Lower lobe of right lung (tissue), 2 donors: ENCODE data around the gene BNC2. TPM values are rescaled to one million over a fixed set of nuclear protein-coding genes. Genes with fewer than 3 reads are reported as not detected.

ENCODE experiments used
- ATAC-seq, 2 donors: fragments of 200-7000 bp; cut with Tn5 transposase; one replicate each; pipeline ENCODE4 v1.9.1; 2020 to 2022; ENCODE audit warnings: mild to moderate bottlenecking in 2 of 2, moderate library complexity in 2 of 2
- DNase-seq: peaks from one replicate; pipeline ENCODE4 v3.0.0-alpha.2; 2020
- H3K27ac ChIP-seq: fragments of 200-600 bp; one replicate; pipeline ENCODE4 v1.8.0; 2022
- H3K27me3 ChIP-seq: fragments of 200-600 bp; one replicate; pipeline ENCODE4 v1.8.0; 2022; ENCODE audit warnings: low read depth
- H3K36me3 ChIP-seq: fragments of 200-600 bp; one replicate; pipeline ENCODE4 v1.8.0; 2022; ENCODE audit warnings: mild to moderate bottlenecking
- H3K4me1 ChIP-seq: fragments of 200-600 bp; one replicate; pipeline ENCODE4 v1.8.0; 2022
- H3K4me3 ChIP-seq: fragments of 200-600 bp; one replicate; pipeline ENCODE4 v1.8.0; 2022; ENCODE audit warnings: mild to moderate bottlenecking
- H3K9me3 ChIP-seq: fragments of 200-600 bp; one replicate; pipeline ENCODE4 v1.8.0; 2022
- CTCF ChIP-seq: fragments of 200-600 bp; IDR thresholded peaks from one replicate; pipeline ENCODE4 v1.8.0; 2022; ENCODE audit warnings: antibody characterized with exemption, mild to moderate bottlenecking
- intact Hi-C: fragments of 100-400 bp; cut with DNase I; formaldehyde crosslinking; loops from one replicate; pipeline ENCODE4 v1.11.0; 2022
- total RNA-seq: library from RNA; stranded (reverse); fragmentation: NEBNext Ultra II Directional; extraction: Animal tissue kit (Norgen Biotek cat#: 25700); gene quantifications from one replicate; pipeline ENCODE4 v1.2.1, GENCODE V29; 2021
- donor health status: DM: no; HTN: yes; CAD: no; lungs with severe emphysema.

Gene BNC2
- total RNA-seq, 1 donor from 2014 or later, result 15.0 TPM

DNA sequence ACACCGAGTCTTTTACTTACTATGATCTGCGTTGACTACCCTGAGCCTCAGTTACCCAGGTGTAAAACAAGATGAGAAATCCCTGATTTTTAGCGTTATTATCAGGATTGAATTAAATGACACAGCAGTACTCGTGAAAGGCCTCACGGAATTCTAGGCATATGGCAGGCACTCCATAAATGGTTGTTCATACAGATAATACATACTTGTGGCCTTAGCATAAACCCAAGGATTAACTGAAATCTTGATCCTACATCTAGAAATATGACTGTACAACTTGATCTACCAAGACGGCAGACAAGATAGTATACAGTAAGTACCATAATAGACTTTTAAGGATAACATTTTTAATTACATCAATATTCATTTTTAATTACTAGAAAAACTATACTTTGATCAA lies 409.8 kb downstream of the BNC2 start:
- Histone ChIP-seq H3K4me1 (no peaks in the 10 kb centered on the region), H3K27me3 (no peaks in the 10 kb centered on the region), H3K36me3 (no peaks in the 10 kb centered on the region), H3K4me3 (no peak overlapping the region), H3K27ac (no peak overlapping the region), H3K9me3 (no peaks in the 10 kb centered on the region)
- intact Hi-C loops, result no loop called here
- no peak for TF ChIP-seq CTCF
- DNase-seq (no peak), ATAC-seq (no peak)

DNA sequence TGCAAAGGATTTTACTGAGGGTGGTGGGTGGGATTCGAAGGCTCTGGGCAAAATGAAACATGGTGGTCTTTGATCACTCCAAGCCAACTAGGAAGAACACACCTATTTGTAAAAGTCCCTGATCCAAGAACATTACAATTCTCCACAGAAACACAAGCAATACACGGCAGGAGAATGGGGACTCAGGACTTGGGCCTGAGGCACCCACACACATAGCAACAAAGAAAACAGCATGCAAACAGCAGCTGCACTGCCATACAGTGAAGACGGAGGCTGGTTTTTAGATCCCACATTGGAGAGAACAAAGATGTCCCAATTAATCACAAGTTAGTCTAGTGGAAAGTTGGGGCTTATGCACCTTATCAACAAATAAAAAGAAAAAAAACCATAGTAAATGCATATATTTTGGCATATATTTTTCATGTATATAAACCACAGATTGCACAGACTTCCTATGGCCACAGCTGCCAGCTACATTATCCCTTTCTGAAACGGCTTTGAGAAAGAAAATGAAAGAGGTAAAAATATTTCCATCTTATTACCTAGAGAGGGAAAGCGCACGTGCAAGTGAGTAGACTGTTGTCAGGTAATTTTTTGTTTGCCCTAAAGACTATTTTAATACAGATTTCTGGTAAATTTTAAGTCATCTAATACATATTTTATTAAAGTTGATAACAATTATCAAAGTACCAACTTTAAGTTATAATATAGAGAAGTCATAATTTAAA lies 410.9 kb downstream of the BNC2 start:
- H3K27ac ChIP-seq, result no peak overlapping the region
- H3K4me1 ChIP-seq, result no peaks in the 10 kb centered on the region
- ATAC-seq, result no peak
- intact Hi-C loops, result no loop called here
- no peaks in the 10 kb centered on the region for H3K36me3 ChIP-seq
- TF ChIP-seq CTCF, result no peak
- DNase-seq, result no peak
- H3K9me3 ChIP-seq, result no peaks in the 10 kb centered on the region
- no peaks in the 10 kb centered on the region for H3K27me3 ChIP-seq
- no peak overlapping the region for H3K4me3 ChIP-seq

DNA sequence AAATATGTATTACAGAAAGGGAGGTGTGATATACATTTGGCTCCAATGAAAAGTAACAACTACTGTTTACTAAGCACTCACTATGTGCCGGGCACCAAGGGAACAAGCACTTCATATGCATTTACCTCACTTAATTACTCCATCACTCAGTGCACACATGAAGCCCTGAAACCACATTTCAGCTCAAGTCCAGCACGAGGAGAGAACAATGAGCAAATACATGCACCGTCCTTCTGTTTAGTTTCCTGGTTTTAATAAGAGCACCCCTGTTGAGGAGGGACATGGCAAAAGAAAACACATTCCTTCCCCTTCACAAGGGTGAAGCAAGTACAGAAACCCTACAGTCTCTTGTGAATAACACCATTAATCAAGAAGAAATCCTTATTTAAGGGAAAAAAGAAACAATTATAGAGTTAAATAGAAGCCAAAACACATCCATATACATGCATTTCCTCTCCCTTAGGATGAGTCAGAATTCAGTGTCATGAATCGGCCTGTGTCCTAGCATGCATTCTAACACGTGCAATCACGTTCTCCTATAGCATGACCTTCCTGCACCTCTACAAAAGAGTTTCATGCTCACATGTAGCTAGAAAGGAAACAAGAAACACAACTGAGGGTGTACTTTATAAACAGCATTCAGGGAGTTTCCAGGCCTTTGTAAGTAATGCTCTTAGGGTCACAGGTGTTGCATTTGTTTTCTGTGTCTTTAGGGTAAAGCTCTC lies 411.6 kb downstream of the BNC2 start:
- no peaks in the 10 kb centered on the region for H3K9me3 ChIP-seq
- peak in 1 of 2 donors; percentile 37 for ATAC-seq
- no peak for DNase-seq
- H3K27me3 ChIP-seq, result no peaks in the 10 kb centered on the region
- no peak for TF ChIP-seq CTCF
- no peak overlapping the region for H3K4me3 ChIP-seq
- no peaks in the 10 kb centered on the region for H3K36me3 ChIP-seq
- H3K27ac ChIP-seq, result no peak overlapping the region
- H3K4me1 ChIP-seq, result no peaks in the 10 kb centered on the region
- intact Hi-C loops, result no loop called here

DNA sequence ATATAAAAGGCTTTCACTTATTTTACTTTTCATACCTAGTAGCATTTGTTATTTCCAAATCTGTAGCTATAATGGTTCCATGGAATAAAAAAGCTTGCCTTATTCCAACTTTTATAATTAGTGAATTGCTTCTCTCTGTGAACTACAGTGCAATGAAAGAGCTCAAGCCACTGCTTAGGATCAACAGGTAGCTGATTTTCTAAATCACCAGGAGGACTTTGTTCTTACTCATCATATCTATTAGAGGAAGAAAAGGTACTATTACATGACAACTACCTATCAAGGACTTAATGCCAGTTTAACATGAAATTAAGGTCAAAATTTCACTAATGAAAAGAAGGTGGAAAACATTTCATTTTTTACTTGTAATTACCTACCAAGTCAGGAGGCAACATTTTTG lies 414.6 kb downstream of the BNC2 start:
- Histone ChIP-seq H3K9me3 (no peaks in the 10 kb centered on the region), H3K36me3 (no peaks in the 10 kb centered on the region), H3K4me3 (no peak overlapping the region), H3K27ac (no peak overlapping the region), H3K27me3 (no peaks in the 10 kb centered on the region), H3K4me1 (no peaks in the 10 kb centered on the region)
- no peak for DNase-seq
- TF ChIP-seq CTCF, result no peak
- ATAC-seq, result no peak
- intact Hi-C loops, result no loop called here

- DNase-seq (no peak), ATAC-seq (no peak)
- Histone ChIP-seq H3K4me1 (no peaks in the 10 kb centered on the region), H3K4me3 (no peak overlapping the region), H3K9me3 (no peaks in the 10 kb centered on the region), H3K27ac (no peak overlapping the region), H3K36me3 (no peaks in the 10 kb centered on the region), H3K27me3 (no peaks in the 10 kb centered on the region)
- intact Hi-C loops, result no loop called here
- no peak for TF ChIP-seq CTCF
Observed at GRCh38 chr9:16453390-16453789, 417.1 kb downstream of the BNC2 start.
